WTC11 (cell line): ENCODE measurements around the gene CBX1.

Experiments
- CREB1 ChIP-seq: sonication (generic); formaldehyde crosslinking; IDR thresholded peaks from 2 replicates; pipeline ENCODE4 v1.8.0; 2023; ENCODE audit warnings: mild to moderate bottlenecking, missing genetic modification reagents
- CREM ChIP-seq: sonication (generic); formaldehyde crosslinking; IDR thresholded peaks from 2 replicates; pipeline ENCODE4 v1.8.1; 2022; ENCODE audit warnings: mild to moderate bottlenecking, missing genetic modification reagents, moderate library complexity
- GABPB1 ChIP-seq: sonication (generic); formaldehyde crosslinking; IDR thresholded peaks from 2 replicates; pipeline ENCODE4 v1.8.1; 2023; ENCODE audit warnings: mild to moderate bottlenecking, missing genetic modification reagents
- JUN ChIP-seq: sonication (generic); formaldehyde crosslinking; IDR thresholded peaks from 2 replicates; pipeline ENCODE4 v1.8.0; 2023; ENCODE audit warnings: mild to moderate bottlenecking, missing genetic modification reagents
- MYBL2 ChIP-seq: sonication (generic); formaldehyde crosslinking; IDR thresholded peaks from 2 replicates; pipeline ENCODE4 v1.8.1; 2023; ENCODE audit warnings: mild to moderate bottlenecking, moderate library complexity, missing genetic modification reagents
- TP53 ChIP-seq: sonication (generic); formaldehyde crosslinking; IDR thresholded peaks from 2 replicates; pipeline ENCODE4 v1.8.1; 2023; ENCODE audit warnings: mild to moderate bottlenecking, missing genetic modification reagents
- ZNF232 ChIP-seq: sonication (generic); formaldehyde crosslinking; IDR thresholded peaks from 2 replicates; pipeline ENCODE4 v1.8.0; 2022; ENCODE audit warnings: mild to moderate bottlenecking, missing genetic modification reagents
- TF ChIP-seq, protein P1 (sequence below): fragments of 200-600 bp; IDR thresholded peaks from 2 replicates; pipeline ENCODE4 v1.8.0; 2022; ENCODE audit warnings: antibody characterized with exemption
- TF ChIP-seq, protein P2 (sequence below): sonication (generic); formaldehyde crosslinking; conservative IDR thresholded peaks from 2 replicates; pipeline ENCODE4 v1.8.1; 2022; ENCODE audit warnings: mild to moderate bottlenecking, missing genetic modification reagents
- TF ChIP-seq, protein P3 (sequence below): sonication (generic); formaldehyde crosslinking; IDR thresholded peaks from 2 replicates; pipeline ENCODE4 v1.8.1; 2023; ENCODE audit warnings: mild to moderate bottlenecking, missing genetic modification reagents, borderline replicate concordance

DNA sequence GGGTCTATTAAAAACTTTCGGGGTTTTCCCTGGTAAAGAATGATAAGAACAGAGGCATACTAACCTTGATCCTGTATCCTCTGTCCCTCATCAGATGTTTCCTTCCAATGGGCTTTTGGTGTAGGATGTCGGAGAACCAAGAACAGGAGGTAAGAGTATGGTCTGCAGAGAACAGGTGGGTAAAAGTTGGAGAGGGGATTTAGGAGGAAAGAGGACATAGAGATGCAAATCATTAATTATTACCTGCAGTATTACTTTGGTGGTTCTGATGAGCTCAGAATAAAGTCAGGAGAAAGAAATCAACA, 10.6 kb upstream of the CBX1 start:
- TF ChIP-seq JUN (CRISPR knock-in tag): no peak
- TF ChIP-seq, protein P1, sequence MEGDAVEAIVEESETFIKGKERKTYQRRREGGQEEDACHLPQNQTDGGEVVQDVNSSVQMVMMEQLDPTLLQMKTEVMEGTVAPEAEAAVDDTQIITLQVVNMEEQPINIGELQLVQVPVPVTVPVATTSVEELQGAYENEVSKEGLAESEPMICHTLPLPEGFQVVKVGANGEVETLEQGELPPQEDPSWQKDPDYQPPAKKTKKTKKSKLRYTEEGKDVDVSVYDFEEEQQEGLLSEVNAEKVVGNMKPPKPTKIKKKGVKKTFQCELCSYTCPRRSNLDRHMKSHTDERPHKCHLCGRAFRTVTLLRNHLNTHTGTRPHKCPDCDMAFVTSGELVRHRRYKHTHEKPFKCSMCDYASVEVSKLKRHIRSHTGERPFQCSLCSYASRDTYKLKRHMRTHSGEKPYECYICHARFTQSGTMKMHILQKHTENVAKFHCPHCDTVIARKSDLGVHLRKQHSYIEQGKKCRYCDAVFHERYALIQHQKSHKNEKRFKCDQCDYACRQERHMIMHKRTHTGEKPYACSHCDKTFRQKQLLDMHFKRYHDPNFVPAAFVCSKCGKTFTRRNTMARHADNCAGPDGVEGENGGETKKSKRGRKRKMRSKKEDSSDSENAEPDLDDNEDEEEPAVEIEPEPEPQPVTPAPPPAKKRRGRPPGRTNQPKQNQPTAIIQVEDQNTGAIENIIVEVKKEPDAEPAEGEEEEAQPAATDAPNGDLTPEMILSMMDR: no peak
- no peak for TF ChIP-seq MYBL2 (CRISPR knock-in tag)
- TF ChIP-seq ZNF232 (CRISPR knock-in tag): no peak
- no peak for TF ChIP-seq GABPB1
- no peak for TF ChIP-seq CREM (CRISPR knock-in tag)
- TF ChIP-seq TP53 (CRISPR knock-in tag): no peak
- TF ChIP-seq, protein P2, sequence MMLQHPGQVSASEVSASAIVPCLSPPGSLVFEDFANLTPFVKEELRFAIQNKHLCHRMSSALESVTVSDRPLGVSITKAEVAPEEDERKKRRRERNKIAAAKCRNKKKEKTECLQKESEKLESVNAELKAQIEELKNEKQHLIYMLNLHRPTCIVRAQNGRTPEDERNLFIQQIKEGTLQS (CRISPR knock-in tag): no peak
- no peak for TF ChIP-seq CREB1
- TF ChIP-seq, protein P3, sequence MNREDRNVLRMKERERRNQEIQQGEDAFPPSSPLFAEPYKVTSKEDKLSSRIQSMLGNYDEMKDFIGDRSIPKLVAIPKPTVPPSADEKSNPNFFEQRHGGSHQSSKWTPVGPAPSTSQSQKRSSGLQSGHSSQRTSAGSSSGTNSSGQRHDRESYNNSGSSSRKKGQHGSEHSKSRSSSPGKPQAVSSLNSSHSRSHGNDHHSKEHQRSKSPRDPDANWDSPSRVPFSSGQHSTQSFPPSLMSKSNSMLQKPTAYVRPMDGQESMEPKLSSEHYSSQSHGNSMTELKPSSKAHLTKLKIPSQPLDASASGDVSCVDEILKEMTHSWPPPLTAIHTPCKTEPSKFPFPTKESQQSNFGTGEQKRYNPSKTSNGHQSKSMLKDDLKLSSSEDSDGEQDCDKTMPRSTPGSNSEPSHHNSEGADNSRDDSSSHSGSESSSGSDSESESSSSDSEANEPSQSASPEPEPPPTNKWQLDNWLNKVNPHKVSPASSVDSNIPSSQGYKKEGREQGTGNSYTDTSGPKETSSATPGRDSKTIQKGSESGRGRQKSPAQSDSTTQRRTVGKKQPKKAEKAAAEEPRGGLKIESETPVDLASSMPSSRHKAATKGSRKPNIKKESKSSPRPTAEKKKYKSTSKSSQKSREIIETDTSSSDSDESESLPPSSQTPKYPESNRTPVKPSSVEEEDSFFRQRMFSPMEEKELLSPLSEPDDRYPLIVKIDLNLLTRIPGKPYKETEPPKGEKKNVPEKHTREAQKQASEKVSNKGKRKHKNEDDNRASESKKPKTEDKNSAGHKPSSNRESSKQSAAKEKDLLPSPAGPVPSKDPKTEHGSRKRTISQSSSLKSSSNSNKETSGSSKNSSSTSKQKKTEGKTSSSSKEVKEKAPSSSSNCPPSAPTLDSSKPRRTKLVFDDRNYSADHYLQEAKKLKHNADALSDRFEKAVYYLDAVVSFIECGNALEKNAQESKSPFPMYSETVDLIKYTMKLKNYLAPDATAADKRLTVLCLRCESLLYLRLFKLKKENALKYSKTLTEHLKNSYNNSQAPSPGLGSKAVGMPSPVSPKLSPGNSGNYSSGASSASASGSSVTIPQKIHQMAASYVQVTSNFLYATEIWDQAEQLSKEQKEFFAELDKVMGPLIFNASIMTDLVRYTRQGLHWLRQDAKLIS (CRISPR knock-in tag): no peak
